BJ (cell line): ENCODE data around the gene COL5A2. TPM values are rescaled to one million over a fixed set of nuclear protein-coding genes. Genes with fewer than 3 reads are reported as not detected.

Source experiments
- CTCF ChIA-PET: fragments of 350-600 bp; formaldehyde crosslinking; extraction: SDS; loops from one replicate; lab custom pipeline; 2021; ENCODE audit warnings: antibody characterized with exemption, inconsistent platforms; lab: Yijun Ruan, JAX
- POLR2A ChIA-PET: fragments of 300-600 bp; sonication (Branson Sonifier 250); formaldehyde crosslinking; extraction: SDS; loops from one replicate; lab custom pipeline; 2021; ENCODE audit warnings: antibody characterized with exemption; lab: Charles Lee
- DNase-seq: peaks from one replicate; pipeline ENCODE4 v3.0.0-alpha.2; 2011; ENCODE audit warnings: low read depth
- H3K27me3 ChIP-seq: 2 replicates; pipeline ENCODE4 v1.6.0; 2011; ENCODE audit warnings: low read length; ENCODE audit not compliant: control insufficient read depth, insufficient read depth
- H3K36me3 ChIP-seq: 2 replicates; pipeline ENCODE4 v1.5.1; 2011; ENCODE audit warnings: low read length; ENCODE audit not compliant: control insufficient read depth, insufficient read depth
- H3K4me3 ChIP-seq: 2 replicates; pipeline ENCODE4 v1.5.1; 2011; ENCODE audit warnings: low read depth, mild to moderate bottlenecking, control low read depth, low read length
- CTCF ChIP-seq: IDR thresholded peaks from 2 replicates; pipeline ENCODE4 v1.5.1; 2011; ENCODE audit warnings: low read depth, mild to moderate bottlenecking, control low read depth, inconsistent platforms, low read length, moderate library complexity; ENCODE audit not compliant: insufficient read depth
- polyA plus RNA-seq: library from polyadenylated mRNA; depleted of rRNA; stranded (reverse); fragments of >200 nt; gene quantifications from 2 replicates; pipeline ENCODE4 v1.2.3, GENCODE V29; 2011

The COL5A2 gene
- polyA plus RNA-seq, 1 experiment, result 351 TPM

- CTCF ChIA-PET, result interaction anchor here (0.6 kb wide), 1 partner anchor 8 kb away, joined by 3 read pairs; no protein-coding TSS in a partner anchor
- no peak for TF ChIP-seq CTCF
- H3K27me3 ChIP-seq, result no peaks in the 10 kb centered on the region
- H3K36me3 ChIP-seq, result peaks cover 11% of the 10 kb centered on the region
- no peak overlapping the region for H3K4me3 ChIP-seq
- POLR2A ChIA-PET, result no interaction called here
- DNase-seq, result no peak
These were observed 132.2 kb downstream of the COL5A2 start for GRCh38 chr2:189047171-189047888.

GRCh38 chr2:189046320-189046719 is 133.2 kb downstream of the COL5A2 start:
- ChIA-PET POLR2A (no interaction called here), CTCF (interaction anchor here (1.3 kb wide), 1 partner anchor 21 kb away, joined by 3 read pairs; no protein-coding TSS in a partner anchor)
- no peak for TF ChIP-seq CTCF
- H3K36me3 ChIP-seq, result peaks cover 13% of the 10 kb centered on the region
- no peaks in the 10 kb centered on the region for H3K27me3 ChIP-seq
- no peak overlapping the region for H3K4me3 ChIP-seq
- no peak for DNase-seq

GRCh38 chr2:189045836-189046235 is 133.7 kb downstream of the COL5A2 start:
- no peak overlapping the region for H3K4me3 ChIP-seq
- ChIA-PET POLR2A (no interaction called here), CTCF (interaction anchor here (0.6 to 1.3 kb wide), 2 partner anchors 21 to 616 kb away, joined by 3 to 5 read pairs; no protein-coding TSS in a partner anchor)
- H3K36me3 ChIP-seq, result peaks cover 12% of the 10 kb centered on the region
- no peaks in the 10 kb centered on the region for H3K27me3 ChIP-seq
- DNase-seq, result no peak
- no peak for TF ChIP-seq CTCF

GRCh38 chr2:189037518-189037917 is 142.0 kb downstream of the COL5A2 start:
- POLR2A ChIA-PET, result no interaction called here
- no peak overlapping the region for H3K4me3 ChIP-seq
- TF ChIP-seq CTCF, result no peak
- CTCF ChIA-PET, result no interaction called here
- no peaks in the 10 kb centered on the region for H3K27me3 ChIP-seq
- H3K36me3 ChIP-seq, result peaks cover 22% of the 10 kb centered on the region
- DNase-seq, result no peak

- POLR2A ChIA-PET, result no interaction called here
- peak; percentile 47 for TF ChIP-seq CTCF
- H3K4me3 ChIP-seq, result no peak overlapping the region
- no peaks in the 10 kb centered on the region for H3K36me3 ChIP-seq
- no peak for DNase-seq
- CTCF ChIA-PET, result interaction anchor here (0.6 to 1.8 kb wide), 6 partner anchors 11 to 36 kb away, joined by 3 to 5 read pairs (median 3); no protein-coding TSS in a partner anchor
- no peaks in the 10 kb centered on the region for H3K27me3 ChIP-seq
These were observed 154.5 kb downstream of the COL5A2 start for GRCh38 chr2:189024901-189025618.
